GM12874 (cell line): ENCODE data around the gene DTX3L.

Experiments used
- CTCF ChIP-seq: IDR thresholded peaks from 2 replicates; pipeline ENCODE4 v1.5.1; 2011; ENCODE audit warnings: low read depth, mild to moderate bottlenecking, control low read depth, low read length, moderate library complexity; ENCODE audit not compliant: insufficient read depth

Gene DTX3L

GRCh38 chr3:122594025-122594424 lies 29.9 kb downstream of the DTX3L start:
- no peak for TF ChIP-seq CTCF

GRCh38 chr3:122598151-122598550 lies 34.0 kb downstream of the DTX3L start:
- no peak for TF ChIP-seq CTCF

GRCh38 chr3:122598556-122598955 lies 34.4 kb downstream of the DTX3L start:
- TF ChIP-seq CTCF = no peak

- no peak for TF ChIP-seq CTCF
These were observed 38.0 kb downstream of the DTX3L start for GRCh38 chr3:122602011-122602710.

DNA sequence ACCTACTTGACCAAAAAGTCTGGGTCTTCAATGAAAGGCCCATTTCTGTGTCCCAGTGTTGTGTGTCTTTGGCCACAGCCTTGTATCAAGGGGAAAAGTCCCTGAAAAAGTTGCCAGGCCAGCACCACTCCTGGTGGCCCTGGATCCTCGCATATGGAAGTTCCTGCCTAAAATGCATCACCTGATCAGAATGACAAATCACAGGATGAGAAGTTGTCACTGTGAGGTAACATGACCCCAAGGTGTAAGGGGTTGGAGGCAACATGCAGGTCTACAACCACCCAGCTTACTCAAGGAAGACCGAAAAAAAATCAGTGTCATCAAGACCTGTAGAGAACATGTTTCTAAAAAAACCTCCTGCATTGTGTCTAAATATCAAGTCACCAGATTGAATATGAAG lies 38.9 kb downstream of the DTX3L start:
- TF ChIP-seq CTCF = no peak

GRCh38 chr3:122606330-122606729 lies 42.2 kb downstream of the DTX3L start:
- no peak for TF ChIP-seq CTCF

GRCh38 chr3:122608916-122609315 lies 44.8 kb downstream of the DTX3L start:
- TF ChIP-seq CTCF = no peak
